Epithelial cell of esophagus (primary cell): ENCODE measurements around the gene SAMHD1.
"Not testable (repeated sequence)": the region's sequence is repeated elsewhere in the genome, so short reads cannot be mapped to it uniquely, and the experiment has no call there.

ENCODE experiments used
- DNase-seq: peaks from one replicate; pipeline ENCODE4 v3.0.0; 2010; ENCODE audit warnings: low read depth
- H3K4me3 ChIP-seq: 2 replicates; pipeline ENCODE4 v1.5.1; 2011; ENCODE audit warnings: mild to moderate bottlenecking, low read length, control low read depth
- TF ChIP-seq, protein P1 (sequence below): IDR thresholded peaks from 2 replicates; pipeline ENCODE4 v1.5.1; 2011; ENCODE audit warnings: low read depth, mild to moderate bottlenecking, low read length, control low read depth, inconsistent platforms; ENCODE audit not compliant: insufficient read depth; ENCODE audit errors: missing control alignments

SAMHD1 gene

DNA sequence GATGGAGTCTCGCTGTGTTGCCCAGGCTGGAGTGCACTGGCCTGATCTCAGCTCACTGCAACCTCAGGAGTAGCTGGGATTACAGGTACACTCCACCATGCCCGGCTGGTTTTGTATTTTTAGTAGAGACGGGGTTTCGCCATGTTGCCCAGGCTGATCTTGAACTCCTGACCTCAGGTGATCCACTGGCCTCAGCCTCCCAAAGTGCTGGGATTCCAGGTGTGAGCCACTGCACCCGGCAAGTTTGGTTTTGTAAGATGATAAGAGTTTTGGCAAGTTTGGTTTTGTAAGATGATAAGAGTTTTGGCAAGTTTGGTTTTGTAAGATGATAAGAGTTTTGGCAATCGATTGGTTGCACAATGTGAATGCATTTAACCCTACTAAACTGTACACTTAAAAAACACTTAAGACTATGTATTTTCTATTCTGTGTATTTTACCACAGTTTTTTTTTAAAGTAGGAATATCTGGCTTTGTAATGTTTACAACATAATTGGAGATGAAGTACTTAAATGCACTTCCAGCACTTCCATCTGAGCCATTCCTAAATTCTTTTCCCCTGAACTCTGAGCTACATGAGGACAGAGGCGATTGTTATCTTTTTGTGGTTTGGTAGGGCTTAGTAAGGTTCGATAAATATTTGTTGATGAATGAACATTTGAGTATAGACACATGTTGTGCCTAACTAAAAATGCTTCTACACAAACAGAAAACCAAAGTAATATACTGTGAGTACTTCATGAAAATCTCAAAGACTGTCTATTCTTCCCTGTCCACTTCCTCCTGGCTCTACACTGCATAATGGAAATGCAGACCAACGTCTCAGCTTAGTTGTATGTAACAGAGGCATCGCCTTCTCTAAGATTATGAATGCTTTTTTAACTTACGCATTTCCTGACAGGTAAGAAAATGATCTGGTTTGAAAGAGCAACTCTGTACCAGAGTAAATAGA lies 18.8 kb downstream of the SAMHD1 start:
- TF ChIP-seq, protein P1, sequence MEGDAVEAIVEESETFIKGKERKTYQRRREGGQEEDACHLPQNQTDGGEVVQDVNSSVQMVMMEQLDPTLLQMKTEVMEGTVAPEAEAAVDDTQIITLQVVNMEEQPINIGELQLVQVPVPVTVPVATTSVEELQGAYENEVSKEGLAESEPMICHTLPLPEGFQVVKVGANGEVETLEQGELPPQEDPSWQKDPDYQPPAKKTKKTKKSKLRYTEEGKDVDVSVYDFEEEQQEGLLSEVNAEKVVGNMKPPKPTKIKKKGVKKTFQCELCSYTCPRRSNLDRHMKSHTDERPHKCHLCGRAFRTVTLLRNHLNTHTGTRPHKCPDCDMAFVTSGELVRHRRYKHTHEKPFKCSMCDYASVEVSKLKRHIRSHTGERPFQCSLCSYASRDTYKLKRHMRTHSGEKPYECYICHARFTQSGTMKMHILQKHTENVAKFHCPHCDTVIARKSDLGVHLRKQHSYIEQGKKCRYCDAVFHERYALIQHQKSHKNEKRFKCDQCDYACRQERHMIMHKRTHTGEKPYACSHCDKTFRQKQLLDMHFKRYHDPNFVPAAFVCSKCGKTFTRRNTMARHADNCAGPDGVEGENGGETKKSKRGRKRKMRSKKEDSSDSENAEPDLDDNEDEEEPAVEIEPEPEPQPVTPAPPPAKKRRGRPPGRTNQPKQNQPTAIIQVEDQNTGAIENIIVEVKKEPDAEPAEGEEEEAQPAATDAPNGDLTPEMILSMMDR: no peak
- H3K4me3 ChIP-seq: no peak overlapping the region
- DNase-seq: no peak

DNA sequence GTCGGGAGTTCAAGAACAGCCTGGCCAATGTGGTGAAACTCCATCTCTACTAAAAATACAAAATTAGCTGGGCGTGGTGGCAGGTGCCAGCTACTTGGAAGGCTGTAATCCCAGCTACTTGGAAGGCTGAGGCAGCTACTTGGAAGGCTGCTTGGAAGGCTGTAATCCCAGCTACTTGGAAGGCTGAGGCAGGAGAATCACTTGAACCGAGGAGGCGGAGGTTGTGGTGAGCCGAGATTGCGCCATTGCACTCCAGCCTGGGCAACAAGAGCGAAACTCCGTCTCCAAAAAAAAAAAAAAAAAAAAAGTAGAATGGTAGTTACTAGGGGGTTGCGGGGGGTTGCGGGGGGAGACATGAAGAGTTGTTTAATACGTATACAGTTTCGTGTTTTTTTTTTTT lies 19.4 kb downstream of the SAMHD1 start:
- H3K4me3 ChIP-seq, DNase-seq: not testable (repeated sequence)

GRCh38 chr20:36929691-36930090 lies 21.8 kb downstream of the SAMHD1 start:
- no peak overlapping the region for H3K4me3 ChIP-seq
- DNase-seq: no peak
- TF ChIP-seq, protein P1: no peak

- TF ChIP-seq, protein P1: no peak
- peak; percentile 26 for DNase-seq
- no peak overlapping the region for H3K4me3 ChIP-seq
These were observed 22.2 kb downstream of the SAMHD1 start for GRCh38 chr20:36929290-36929689.

- H3K4me3 ChIP-seq: no peak overlapping the region
- DNase-seq: no peak
- TF ChIP-seq, protein P1: no peak
These were observed 23.8 kb downstream of the SAMHD1 start for GRCh38 chr20:36927704-36928103.

DNA sequence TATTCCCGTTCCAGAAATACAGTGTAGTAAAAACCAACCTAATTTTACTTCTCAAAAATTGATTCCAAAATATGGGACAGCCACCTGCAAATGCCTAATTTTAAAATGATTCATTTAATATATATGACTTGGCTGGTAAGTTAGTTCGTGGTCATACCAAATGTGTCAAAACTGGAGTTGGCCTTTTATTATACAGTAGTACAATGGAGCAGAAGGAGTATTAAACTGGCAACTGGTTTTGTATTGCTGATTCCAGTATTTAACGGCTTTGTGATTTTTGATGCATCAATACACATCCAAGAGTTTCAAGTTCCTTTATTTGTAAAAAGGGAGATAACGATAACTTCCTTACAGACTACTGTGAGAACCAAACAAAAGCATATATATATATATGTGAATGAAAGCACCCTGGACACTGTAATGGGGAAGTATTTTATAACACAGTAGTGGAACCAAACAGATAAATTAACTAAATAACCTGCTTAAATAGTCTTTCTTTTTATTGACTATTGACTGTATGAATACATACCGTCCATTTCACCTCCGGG lies 24.8 kb downstream of the SAMHD1 start:
- TF ChIP-seq, protein P1: no peak
- DNase-seq: no peak
- H3K4me3 ChIP-seq: no peak overlapping the region

- no peak overlapping the region for H3K4me3 ChIP-seq
- TF ChIP-seq, protein P1: no peak
- DNase-seq: no peak
These were observed 26.3 kb downstream of the SAMHD1 start for GRCh38 chr20:36925234-36925633.
